ENCODE results near the gene CUL4B.
A peak's percentile ranks its signal among the peaks of the same experiment; 100 is the strongest.
"Not testable (repeated sequence)": the region's sequence is repeated elsewhere in the genome, so short reads cannot be mapped to it uniquely, and the experiment has no call there.

Gene CUL4B

GRCh38 chrX:120560842-120561633 is at the start of gene CUL4B:
TSS of gene CUL4B (minus strand) at chrX:120560962. CDS start at chrX:120560638, 324 bp downstream.
- DNase-seq (ENCODE audit: low read depth in 2 of 2) = peak; percentile 91 to 92

GRCh38 chrX:120604361-120604782 is 43.6 kb upstream of the CUL4B start:
- no peak for DNase-seq (ENCODE audit: low read depth in 2 of 2)

DNA sequence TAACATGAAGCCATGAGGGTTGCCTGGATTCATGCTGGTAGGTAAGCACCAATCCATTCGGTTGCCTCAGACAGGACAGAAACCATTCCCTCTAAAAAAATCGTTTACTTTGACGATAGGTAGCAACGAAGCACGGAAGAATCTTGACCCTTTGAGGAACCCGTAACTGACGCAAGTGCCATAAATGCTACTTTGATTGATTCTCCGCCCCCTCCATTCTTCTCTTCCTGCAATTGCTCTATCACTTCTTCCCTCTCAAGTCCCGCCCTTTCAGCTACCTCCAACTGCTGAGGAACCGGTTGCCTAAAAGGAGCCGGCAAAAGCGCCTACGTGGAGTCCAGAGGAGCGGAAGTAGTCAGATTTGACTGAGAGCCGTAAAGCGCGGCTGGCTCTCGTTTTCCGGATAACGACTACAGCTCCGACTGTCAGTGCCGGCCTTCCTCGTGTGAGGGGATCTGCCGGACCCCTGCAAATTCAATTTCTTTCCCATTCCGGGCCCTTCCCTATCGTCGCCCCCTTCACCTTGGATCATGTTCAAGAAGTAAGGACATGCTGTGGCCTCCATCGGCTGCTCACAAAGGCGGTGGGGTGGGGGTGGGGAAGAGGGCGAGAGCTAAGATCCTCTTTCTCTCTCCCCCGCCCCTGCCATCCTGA is 43.1 kb upstream of the CUL4B start, which contains the start of gene MCTS1:
Gene MCTS1, plus strand, starts transcription at position 395 of the 654 bp plus-strand sequence. Its CDS starts 136 bp downstream, at position 531.
- DNase-seq (ENCODE audit: low read depth in 2 of 2) = peak; percentile 90 to 93

GRCh38 chrX:120585702-120586101 is 24.9 kb upstream of the CUL4B start:
- no peak for DNase-seq (ENCODE audit: low read depth in 2 of 2)

GRCh38 chrX:120575379-120576114 is 14.8 kb upstream of the CUL4B start:
- DNase-seq (ENCODE audit: low read depth in 2 of 2) = no peak

- not testable (repeated sequence) for DNase-seq (ENCODE audit: low read depth in 2 of 2)
These were observed 13.0 kb upstream of the CUL4B start for GRCh38 chrX:120573806-120574205.

DNA sequence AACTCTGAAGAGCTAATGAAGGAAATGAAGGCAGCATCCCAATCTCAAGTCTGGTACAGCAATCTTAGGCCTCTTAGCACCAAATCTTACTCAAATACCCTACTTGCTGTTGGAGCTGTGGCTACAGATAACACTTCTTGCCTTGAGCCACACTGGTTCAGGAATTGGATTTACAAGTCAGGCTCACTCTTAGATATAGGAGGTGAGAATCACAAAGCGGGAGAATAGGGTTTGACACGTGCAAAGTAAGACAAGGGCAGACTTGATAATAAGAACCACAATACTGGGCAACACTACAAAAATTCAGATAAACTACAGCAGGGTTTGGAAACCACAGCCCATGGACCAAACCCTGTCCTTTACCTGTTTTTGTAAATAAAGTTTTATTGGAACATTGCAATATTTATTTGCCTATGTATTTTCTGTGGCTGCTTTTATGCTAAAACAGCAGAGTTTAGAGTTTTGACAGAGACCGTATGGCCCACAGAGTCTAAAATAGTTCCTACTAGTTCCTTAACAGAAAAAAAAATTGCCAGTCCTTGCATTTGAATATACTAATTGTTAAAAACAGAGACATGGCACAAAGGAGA is 9.3 kb upstream of the CUL4B start:
- DNase-seq (ENCODE audit: low read depth in 2 of 2) = no peak

DNA sequence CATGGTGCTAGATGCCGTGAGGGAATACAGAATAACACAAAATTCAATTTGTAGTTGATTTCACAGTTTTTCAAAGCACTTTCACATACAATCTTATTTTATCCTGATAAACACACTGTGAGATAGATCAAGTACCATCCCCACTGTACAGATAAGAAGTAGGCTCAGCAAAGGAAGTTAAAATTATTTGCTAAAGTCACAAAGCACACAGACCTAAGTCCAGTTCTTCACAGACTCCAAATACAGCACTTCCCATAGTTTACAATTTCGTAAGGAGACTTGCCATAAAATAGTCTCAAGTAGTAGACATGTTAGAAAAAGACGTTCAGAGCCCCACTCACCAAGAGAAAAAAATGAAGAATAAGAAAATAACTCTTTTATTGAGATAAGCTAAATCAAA is 7.8 kb upstream of the CUL4B start:
- no peak for DNase-seq (ENCODE audit: low read depth in 2 of 2)

GRCh38 chrX:120568035-120568434 is 7.3 kb upstream of the CUL4B start:
- DNase-seq (ENCODE audit: low read depth in 2 of 2) = no peak

DNA sequence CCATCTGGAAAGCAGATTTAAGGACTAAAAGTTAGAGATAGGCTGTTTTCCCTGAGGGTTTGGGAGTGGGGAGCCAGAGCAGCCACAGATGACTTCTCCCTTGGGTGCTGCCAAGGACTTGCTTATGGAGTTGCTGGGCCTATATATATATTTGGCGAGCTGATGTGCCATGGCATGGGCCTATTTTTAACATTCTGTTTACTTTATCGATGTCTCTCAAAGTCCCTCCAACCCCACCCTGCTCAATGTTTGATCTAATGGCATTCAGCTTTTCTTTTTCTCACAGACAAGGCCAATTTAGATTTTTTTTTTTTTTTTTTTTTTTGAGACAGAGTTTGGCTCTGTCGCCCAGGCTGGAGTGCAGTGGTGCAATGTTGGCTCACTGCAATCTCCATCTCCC is 6.1 kb upstream of the CUL4B start:
- no peak for DNase-seq (ENCODE audit: low read depth in 2 of 2)

- DNase-seq (ENCODE audit: low read depth in 2 of 2) = no peak
These were observed 4.2 kb upstream of the CUL4B start for GRCh38 chrX:120564925-120565324.

GRCh38 chrX:120562569-120562926 is 1.8 kb upstream of the CUL4B start:
- DNase-seq (ENCODE audit: low read depth in 2 of 2) = no peak

- no peak for DNase-seq (ENCODE audit: low read depth in 2 of 2)
These were observed 1.1 kb upstream of the CUL4B start for GRCh38 chrX:120561634-120562568.

GRCh38 chrX:120560405-120560841 is 339 bp downstream of the CUL4B start:
- no peak for DNase-seq (ENCODE audit: low read depth in 2 of 2)

GRCh38 chrX:120559804-120560203 is 958 bp downstream of the CUL4B start:
- no peak for DNase-seq (ENCODE audit: low read depth in 2 of 2)

- no peak for DNase-seq (ENCODE audit: low read depth in 2 of 2)
These were observed 4.5 kb downstream of the CUL4B start for GRCh38 chrX:120556251-120556650.

- DNase-seq (ENCODE audit: low read depth in 2 of 2) = peak; percentile 76 to 83
These were observed 11.0 kb downstream of the CUL4B start for GRCh38 chrX:120549483-120550452.

DNA sequence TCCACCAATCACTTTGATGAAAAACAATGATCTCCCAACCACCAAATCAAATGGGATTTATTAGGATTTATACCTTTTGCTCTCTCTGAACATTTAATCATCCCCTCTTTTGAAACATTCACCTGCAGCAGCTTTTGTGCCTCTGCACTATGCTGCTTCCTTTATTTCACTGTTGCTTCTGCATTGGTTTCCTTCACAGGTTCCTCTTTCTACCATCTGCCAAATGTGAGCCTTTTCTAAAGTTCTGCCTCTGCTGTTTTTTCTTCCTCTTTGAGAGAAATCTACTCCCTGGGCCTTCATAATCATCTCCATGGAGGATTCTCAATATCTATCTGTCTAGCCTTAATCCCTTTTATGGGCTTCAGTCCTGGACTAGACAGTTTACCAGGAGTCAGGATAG is 24.7 kb downstream of the CUL4B start:
- DNase-seq (ENCODE audit: low read depth in 2 of 2) = no peak

DNA sequence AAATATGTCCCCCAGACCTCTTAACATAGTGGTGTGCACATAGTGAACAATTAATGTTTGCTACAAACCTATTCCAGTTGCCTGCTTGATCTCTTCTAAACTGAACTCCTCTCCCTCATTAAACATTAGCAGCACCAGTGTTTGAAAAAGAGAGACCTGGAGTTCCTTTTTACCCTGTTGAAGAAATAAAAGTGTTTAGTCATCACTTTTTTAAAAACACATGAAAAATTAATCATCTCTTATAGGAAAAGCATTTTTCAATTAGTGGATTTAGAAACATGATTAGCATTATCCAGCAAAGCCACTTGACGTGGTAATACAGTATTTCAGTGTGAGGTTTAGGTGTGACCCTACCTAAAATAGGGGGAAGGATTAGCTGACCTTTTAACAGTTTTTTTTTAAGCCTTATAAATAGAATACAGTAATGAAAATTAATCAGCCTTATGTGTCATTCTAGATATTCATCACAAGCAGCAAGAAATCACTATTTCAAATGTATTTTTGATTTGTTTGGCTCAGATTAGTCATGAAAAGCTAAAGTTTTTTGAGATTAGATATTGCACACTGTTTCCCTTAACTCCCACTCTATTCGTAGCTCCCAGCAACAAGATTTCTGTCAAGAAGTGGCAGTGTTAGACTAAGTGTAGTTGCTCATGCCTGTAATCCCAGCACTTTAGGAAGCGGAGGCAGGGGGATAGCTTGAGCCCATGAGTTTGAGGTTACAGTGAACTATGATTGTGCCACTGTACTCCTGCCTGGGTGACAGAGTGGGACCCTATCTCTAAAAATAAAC is 26.2 kb downstream of the CUL4B start:
- no peak for DNase-seq (ENCODE audit: low read depth in 2 of 2)
